GM18502 (cell line): ENCODE data around the gene MYO1F.
"Not testable (repeated sequence)": the region's sequence is repeated elsewhere in the genome, so short reads cannot be mapped to it uniquely, and the experiment has no call there.

Source experiments
- ATAC-seq: cut with Tn5 transposase; IDR thresholded peaks from one replicate; pipeline ENCODE4 v1.9.1; 2021; ENCODE audit warnings: mild to moderate bottlenecking; ENCODE audit not compliant: unreplicated experiment, poor library complexity

The MYO1F gene

DNA sequence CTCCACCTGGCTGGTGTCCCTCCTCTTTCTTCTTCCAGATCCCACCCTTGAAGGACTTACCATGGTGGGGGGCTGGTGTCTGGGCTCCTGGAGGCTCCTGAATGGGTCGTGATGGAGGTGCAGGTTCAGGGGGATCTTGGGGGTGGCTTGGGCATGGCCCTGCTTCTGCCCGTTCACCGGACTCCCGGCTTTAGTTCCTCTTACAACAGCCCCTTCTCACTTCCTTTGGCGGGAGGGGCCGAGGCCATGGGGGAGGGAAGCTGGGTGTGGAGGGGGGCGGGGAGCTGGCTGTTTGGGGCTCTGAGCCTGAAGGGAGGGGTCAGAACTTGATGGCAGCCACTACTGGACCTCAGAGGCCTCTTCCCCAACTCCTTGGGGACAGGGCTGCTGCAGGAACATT lies at the start of gene MYO1F:
Gene MYO1F (minus strand): TSS at position 196 of the 400 bp plus-strand sequence. CDS start 133 bp downstream, at position 63.
- no peak for ATAC-seq

- no peak for ATAC-seq
Measured at GRCh38 chr19:8626842-8627241, 49.6 kb upstream of the MYO1F start.

DNA sequence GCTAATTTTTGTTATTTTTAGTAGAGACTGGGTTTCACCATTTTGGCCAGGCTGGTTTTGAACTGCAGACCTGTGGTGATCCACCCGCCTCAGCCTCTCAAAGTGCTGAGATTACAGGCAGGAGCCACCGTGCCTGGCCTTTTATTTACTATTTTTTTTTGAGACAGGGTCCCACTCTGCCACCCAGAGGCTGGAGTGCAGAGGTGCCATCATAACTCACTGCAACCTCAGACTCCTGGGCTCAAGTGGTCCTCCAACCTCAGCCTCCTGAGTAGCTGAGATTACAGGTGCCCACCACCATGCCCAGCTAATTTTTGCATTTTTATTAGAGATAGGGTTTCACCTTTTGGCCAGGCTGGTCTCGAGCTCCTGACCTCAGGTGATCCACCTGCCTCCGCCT lies 45.6 kb upstream of the MYO1F start:
- not testable (repeated sequence) for ATAC-seq

DNA sequence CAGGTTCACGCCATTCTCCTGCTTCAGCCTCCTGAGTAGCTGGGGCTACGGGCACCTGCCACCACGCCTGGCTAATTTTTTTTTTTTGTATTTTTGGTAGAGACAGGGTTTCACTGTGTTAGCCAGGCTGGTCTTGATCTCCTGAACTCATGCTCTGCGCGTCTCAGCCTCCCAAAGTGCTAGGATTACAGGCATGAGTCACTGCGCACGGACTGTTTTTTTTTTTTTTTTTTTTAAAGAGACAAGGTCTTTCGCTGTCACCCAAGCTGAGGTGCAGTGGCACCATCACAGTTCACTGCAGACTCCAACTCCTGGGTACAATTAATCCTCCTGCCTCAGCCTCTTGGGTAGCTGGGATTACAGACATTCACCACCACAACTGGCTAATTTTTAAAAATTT lies 41.5 kb upstream of the MYO1F start:
- no peak for ATAC-seq

- ATAC-seq, result no peak
Measured at GRCh38 chr19:8617984-8618383, 40.7 kb upstream of the MYO1F start.

DNA sequence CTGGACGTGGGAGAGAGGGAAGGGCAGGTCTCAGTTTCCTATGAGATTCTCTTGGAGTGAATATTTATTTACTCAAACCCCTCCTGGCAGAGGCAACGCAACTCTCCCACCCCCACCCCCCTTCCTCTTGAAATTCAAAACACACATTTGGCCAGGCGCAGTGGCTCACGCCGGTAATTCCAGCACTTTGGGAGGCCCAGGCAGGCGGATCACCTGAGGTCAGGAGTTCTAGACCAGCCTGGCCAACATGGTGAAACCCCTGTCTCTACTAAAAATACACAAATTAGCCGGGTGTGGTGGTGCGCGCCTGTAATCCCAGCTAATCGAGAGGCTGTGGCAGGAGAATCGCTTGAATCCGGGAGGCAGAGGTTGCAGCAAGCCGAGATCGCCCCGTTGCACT lies 40.1 kb upstream of the MYO1F start:
- ATAC-seq, result not testable (repeated sequence)

DNA sequence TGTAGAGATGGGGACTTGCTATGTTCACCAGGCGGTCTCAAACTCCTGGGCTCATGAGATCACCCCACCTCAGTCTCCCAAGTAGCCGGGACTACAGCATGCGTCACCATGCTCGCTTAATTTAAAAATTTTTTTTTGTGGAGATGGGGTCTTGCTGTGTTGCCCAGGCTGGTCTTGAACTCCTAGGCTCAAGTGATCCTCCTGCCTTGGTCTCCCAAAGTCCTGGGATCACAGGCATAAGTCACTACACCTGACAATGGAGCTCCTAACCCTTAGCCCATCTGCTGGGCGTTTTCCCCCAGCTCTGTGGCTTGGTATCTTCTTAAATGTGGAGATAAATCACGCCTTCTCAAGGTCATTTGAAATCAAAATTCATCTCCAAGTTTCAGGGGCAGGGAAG lies 39.6 kb upstream of the MYO1F start:
- no peak for ATAC-seq

DNA sequence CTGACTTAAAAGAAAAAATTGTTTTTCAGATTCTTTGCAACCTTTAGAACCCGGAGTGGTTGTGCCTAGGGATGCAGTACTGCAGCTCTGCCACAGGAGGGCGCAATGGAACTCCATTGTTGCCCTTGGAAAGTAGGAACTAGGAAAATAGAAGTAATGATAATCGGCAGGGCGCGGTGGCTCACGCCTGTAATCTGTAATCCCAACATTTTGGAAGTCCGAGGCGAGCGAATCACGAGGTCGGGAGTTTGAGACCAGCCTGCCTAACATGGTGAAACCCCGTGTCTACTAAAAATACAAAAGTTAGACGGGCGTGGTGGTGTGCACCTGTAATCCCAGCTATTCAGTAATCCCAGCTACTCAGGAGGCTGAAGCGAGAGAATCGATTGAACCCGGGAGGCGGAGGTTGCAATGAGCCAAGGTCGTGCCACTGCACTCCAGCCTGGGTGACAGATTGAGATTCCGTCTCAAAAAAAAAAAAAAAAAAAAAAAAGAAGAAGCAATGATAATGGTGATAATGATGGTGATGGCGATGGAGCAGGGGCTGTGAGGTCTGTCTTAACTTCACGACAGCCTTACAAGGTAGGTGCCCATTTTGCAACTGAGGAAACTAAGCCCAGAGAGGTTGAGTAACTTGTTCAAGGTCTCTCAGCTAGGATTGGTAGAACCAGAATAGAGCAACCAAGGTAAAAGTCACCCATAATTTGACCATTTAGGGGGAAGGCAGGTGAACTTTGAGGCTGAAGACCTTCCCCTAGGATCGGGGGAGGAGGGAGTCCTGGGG lies 38.8 kb upstream of the MYO1F start:
- no peak for ATAC-seq

GRCh38 chr19:8615024-8615423 lies 37.8 kb upstream of the MYO1F start:
- ATAC-seq, result no peak

DNA sequence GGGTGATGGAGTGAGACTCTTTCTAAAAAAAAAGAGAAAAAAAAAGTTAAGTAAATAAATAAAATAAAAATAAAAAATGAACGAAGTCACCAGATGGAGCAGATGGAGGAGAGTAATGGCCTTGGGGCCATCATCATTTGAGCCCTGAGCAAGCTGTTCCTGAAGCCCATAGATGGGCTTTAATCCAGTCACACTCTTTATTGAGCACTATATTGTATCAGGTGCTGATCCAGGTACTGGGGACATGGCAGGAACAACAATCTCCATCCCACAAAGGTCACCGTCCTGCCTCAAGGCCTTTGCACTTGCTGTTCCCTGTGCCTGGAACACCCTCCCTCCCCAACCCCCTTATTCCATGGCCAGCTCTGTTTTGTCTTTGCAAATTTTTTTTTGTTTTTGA lies 37.2 kb upstream of the MYO1F start:
- no peak for ATAC-seq

GRCh38 chr19:8612807-8613171 lies 35.5 kb upstream of the MYO1F start:
- no peak for ATAC-seq

DNA sequence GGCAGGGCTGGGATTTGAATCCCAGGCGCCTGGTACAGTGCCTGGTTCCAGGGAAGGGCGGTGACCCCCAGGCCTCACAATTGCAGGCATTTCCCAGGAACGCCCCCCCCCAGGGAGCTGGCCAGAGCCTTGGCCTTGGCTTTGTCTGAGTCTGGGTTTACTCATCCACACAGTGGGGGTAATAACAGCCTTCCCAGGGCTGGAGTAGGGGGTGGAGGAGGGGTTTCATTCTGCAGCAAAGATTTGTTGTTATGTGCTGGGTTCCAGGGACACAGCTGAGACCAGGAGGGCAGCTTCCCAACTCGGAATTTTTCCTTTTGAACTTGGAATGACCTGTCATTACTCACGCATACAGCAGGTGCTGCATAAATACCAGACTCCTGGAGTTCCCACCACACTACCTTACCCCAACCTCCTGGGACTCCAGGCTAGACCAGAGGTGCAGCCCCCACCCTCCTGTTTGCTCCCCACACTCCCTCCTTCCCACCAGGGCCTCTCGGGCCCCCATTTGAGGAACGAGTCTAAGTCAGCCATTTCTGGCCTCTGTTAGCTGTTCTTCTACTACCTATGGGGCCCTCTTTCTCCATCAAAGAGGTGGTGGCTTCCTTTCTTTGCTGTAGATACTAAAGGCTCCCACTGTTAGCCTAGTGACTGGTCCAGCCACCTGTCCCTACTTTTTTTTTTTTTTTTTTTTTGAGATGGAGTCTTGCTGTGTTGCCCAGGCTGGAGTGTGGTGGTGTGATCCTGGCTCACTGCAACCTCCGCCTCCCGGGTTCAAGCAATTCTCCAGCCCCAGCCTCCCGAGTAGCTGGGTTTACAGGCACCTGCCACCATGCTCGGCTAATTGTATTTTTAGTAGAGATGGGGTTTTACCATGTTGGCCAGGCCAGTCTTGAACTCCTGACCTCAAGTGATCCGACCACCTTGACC lies 34.9 kb upstream of the MYO1F start:
- ATAC-seq, result no peak

DNA sequence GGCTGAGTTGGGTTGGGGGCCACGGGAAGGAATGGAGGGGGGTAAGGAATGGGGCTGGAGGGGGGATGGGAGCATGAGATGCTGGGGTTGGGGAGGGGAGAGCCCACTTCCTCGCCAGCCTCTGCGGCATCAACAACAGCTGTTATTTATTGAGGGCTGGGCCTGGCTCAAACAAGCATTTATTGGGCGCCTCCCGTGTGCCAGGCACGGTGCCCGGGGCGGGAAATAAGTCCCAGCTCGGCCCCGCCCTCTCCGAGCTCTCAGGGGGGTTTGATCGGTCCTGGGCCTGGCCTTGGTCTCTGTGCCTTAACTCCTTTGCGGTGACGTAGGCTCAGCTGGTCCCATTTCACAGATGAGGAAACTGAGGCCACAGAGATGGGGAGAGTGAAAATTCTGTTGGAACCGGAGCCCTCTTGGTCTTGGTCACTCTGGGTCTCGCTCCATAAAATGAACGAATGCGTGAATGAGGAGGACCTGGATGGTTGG lies 34.2 kb upstream of the MYO1F start:
- no peak for ATAC-seq

DNA sequence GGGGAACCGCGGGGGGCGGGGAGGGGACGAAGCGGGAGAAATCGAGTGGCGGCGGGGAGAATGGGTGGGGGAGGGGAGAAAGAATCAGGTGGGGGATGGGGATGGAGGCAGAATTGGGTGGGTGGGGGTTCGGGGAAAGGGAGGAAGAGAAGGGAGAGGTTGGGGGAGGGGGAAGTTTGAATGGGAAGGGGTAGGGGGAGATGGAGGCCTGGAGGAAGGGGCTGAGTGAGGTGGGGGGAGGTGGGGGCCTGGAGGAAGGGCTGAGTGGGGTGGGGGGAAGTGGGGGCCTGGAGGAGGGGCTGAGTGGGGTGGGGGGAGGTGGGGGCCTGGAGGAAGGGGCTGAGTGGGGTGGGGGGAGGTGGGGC lies 33.7 kb upstream of the MYO1F start:
- no peak for ATAC-seq

- ATAC-seq, result no peak
Measured at GRCh38 chr19:8610041-8610935, 33.0 kb upstream of the MYO1F start, which contains the start of gene ADAMTS10. Gene ADAMTS10 (minus strand): TSS chr19:8610715. CDS start chr19:8605710, 5,005 bp downstream.

GRCh38 chr19:8609279-8610040 lies 32.2 kb upstream of the MYO1F start:
- ATAC-seq, result no peak

DNA sequence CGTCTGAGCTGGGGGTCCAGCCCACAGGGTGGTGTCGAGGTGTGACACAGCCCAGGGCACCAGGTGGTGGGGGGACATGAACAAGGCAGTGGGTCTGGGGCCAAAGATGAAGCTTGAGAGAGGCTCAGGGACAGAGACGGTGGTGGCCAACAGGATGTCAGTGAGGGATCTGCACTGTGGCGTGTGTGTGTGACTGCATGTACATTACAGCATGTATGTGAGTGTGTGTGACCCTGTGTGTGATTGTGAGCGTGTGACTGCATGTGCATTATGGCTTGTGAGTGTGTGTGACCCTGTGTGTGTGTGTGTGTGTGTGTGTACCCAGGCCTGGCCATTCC lies 31.7 kb upstream of the MYO1F start:
- ATAC-seq, result no peak

DNA sequence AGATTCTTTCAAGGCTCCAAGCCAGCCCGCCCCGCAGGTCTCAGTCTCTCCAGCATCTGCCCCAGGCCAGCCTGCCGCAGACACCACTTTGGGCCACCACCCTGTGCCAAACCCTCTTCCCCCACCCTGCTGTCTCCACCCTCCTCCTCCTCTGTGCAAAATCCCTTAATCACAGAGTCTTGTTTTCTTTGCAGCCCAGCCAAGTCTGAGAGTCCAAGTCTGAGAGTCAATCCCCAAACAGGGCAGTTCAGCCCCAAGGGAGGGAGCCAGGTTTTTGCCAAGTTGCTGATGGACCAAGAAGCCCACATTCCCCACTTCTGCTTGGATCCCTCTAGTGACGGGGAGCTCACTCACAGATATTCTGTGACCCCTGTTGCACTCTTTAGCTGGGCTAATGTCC lies 30.1 kb upstream of the MYO1F start:
- ATAC-seq, result no peak

- no peak for ATAC-seq
Measured at GRCh38 chr19:8605514-8605913, 28.3 kb upstream of the MYO1F start.

- no peak for ATAC-seq
Measured at GRCh38 chr19:8601796-8602195, 24.6 kb upstream of the MYO1F start.
